GM12878 (cell line): ENCODE data around the gene NHSL2.

Experiments used
- CTCF ChIP-seq, 3 experiments: IDR thresholded peaks in 2 of 3; conservative IDR thresholded peaks in 1 of 3; 2 replicates each; pipeline ENCODE4 v1.5.1; 2011; ENCODE audit warnings: low read depth in 3 of 3, low read length in 3 of 3, mild to moderate bottlenecking in 3 of 3, control low read depth in 2 of 3, moderate library complexity in 2 of 3, inconsistent platforms in 1 of 3, mixed read lengths in 1 of 3; ENCODE audit not compliant: control insufficient read depth in 2 of 3, insufficient read depth in 1 of 3; ENCODE audit errors: extremely low read depth in 1 of 3
- DPF2 ChIP-seq: fragments of 450-650 bp; IDR thresholded peaks from 2 replicates; pipeline ENCODE4 v1.6.1; 2017; ENCODE audit warnings: mild to moderate bottlenecking
- HCFC1 ChIP-seq: fragments of 150-350 bp; IDR thresholded peaks from 2 replicates; pipeline ENCODE4 v1.6.1; 2014; ENCODE audit warnings: low read length
- HDAC2 ChIP-seq: fragments of 200-600 bp; sonication (generic); IDR thresholded peaks from 2 replicates; pipeline ENCODE4 v1.6.1; 2017
- POLR2A ChIP-seq: IDR thresholded peaks from 2 replicates; pipeline ENCODE4 v1.6.1; 2011; ENCODE audit warnings: low read depth, mild to moderate bottlenecking, low read length
- SP1 ChIP-seq: IDR thresholded peaks from one replicate; pipeline ENCODE4 v1.6.1; 2011; ENCODE audit warnings: low read depth, low read length

- TF ChIP-seq HDAC2 (no peak), CTCF (IDR thresholded peaks at IDR 0.05 in 2 of 3, conservative IDR thresholded peaks at IDR 0.05 in 1 of 3; ENCODE audit: control insufficient read depth in 2 of 3, extremely low read depth in 1 of 3, insufficient read depth in 1 of 3, low read depth in 3 of 3, low read length in 3 of 3) (no peak), SP1 (no peak), DPF2 (no peak), POLR2A (no peak), HCFC1 (no peak)
Measured at GRCh38 chrX:72045552-72046277, 135.1 kb downstream of the NHSL2 start.
